Urinary bladder (tissue), 2 donors: ENCODE measurements around the gene BOLA1. TPM values are rescaled to one million over a fixed set of nuclear protein-coding genes. Genes with fewer than 3 reads are reported as not detected.

Experiments used
- polyA plus RNA-seq: library from polyadenylated mRNA; stranded (reverse); fragments of 200-250 nt; gene quantifications from one replicate; pipeline ENCODE4 v1.2.3, GENCODE V29; 2013
- total RNA-seq: library from RNA; depleted of rRNA; stranded (reverse); fragments of >200 nt; gene quantifications from one replicate; pipeline ENCODE4 v1.2.3, GENCODE V29; 2014
- donor health status: healthy.

BOLA1 gene
- total and polyA plus RNA-seq, 2 donors: 11.4 to 34.2 TPM

Other genes with a start within 250 kb of the BOLA1 start
- 10.4 TPM for gene FCGR1A, start 116.9 kb upstream of the BOLA1 start, total RNA-seq
- 10.2 TPM for gene FCGR1A, start 116.9 kb upstream of the BOLA1 start, polyA plus RNA-seq
- gene SV2A, start 18.3 kb downstream of the BOLA1 start, total RNA-seq: 5.5 TPM
- gene SV2A, start 18.3 kb downstream of the BOLA1 start, polyA plus RNA-seq: 7.3 TPM
- gene SF3B4, start 28.2 kb downstream of the BOLA1 start, total RNA-seq: 16.8 TPM
- gene SF3B4, start 28.2 kb downstream of the BOLA1 start, polyA plus RNA-seq: 54.0 TPM
- gene MTMR11, start 37.3 kb downstream of the BOLA1 start, total RNA-seq: 20.9 TPM
- gene MTMR11, start 37.3 kb downstream of the BOLA1 start, polyA plus RNA-seq: 15.2 TPM
- 20.9 TPM for gene OTUD7B, start 111.2 kb downstream of the BOLA1 start, total RNA-seq
- gene OTUD7B, start 111.2 kb downstream of the BOLA1 start, polyA plus RNA-seq: 9.2 TPM
- gene VPS45, start 168.2 kb downstream of the BOLA1 start, total RNA-seq: 102 TPM
- gene VPS45, start 168.2 kb downstream of the BOLA1 start, polyA plus RNA-seq: 28.8 TPM